ELF-1 (cell line): ENCODE measurements around the gene COA1.
"Not testable (repeated sequence)": the region's sequence is repeated elsewhere in the genome, so short reads cannot be mapped to it uniquely, and the experiment has no call there.

ENCODE experiments used
- DNase-seq: peaks from one replicate; pipeline ENCODE4 v3.0.0-alpha.2; 2016; ENCODE audit warnings: low read depth, low spot score

COA1 gene

GRCh38 chr7:43758029-43758821 lies 28.9 kb upstream of the COA1 start, which contains the start of gene BLVRA:
Gene BLVRA, plus strand, starts transcription at chr7:43758680. Its CDS starts 12,479 bp downstream, at chr7:43771159.
- DNase-seq = peak; percentile 17

- no peak for DNase-seq
Measured at GRCh38 chr7:43757073-43757720, 27.9 kb upstream of the COA1 start.

- no peak for DNase-seq
Measured at GRCh38 chr7:43756368-43757072, 27.2 kb upstream of the COA1 start.

GRCh38 chr7:43754596-43754995 lies 25.3 kb upstream of the COA1 start:
- no peak for DNase-seq

GRCh38 chr7:43753843-43754242 lies 24.5 kb upstream of the COA1 start:
- DNase-seq = no peak

- no peak for DNase-seq
Measured at GRCh38 chr7:43753271-43753810, 24.0 kb upstream of the COA1 start.

GRCh38 chr7:43752411-43752810 lies 23.1 kb upstream of the COA1 start:
- no peak for DNase-seq

- DNase-seq = no peak
Measured at GRCh38 chr7:43750016-43750887, 20.9 kb upstream of the COA1 start.

- DNase-seq = no peak
Measured at GRCh38 chr7:43749383-43749940, 20.1 kb upstream of the COA1 start.

- DNase-seq = no peak
Measured at GRCh38 chr7:43747328-43748105, 18.2 kb upstream of the COA1 start.

GRCh38 chr7:43742692-43743091 lies 13.4 kb upstream of the COA1 start:
- DNase-seq = no peak

GRCh38 chr7:43737467-43738127 lies 8.3 kb upstream of the COA1 start:
- DNase-seq = no peak

GRCh38 chr7:43735802-43736603 lies 6.7 kb upstream of the COA1 start:
- no peak for DNase-seq

GRCh38 chr7:43735403-43735801 lies 6.1 kb upstream of the COA1 start:
- no peak for DNase-seq

- DNase-seq = not testable (repeated sequence)
Measured at GRCh38 chr7:43734575-43735332, 5.4 kb upstream of the COA1 start.

- not testable (repeated sequence) for DNase-seq
Measured at GRCh38 chr7:43731494-43731893, 2.2 kb upstream of the COA1 start.

- no peak for DNase-seq
Measured at GRCh38 chr7:43729924-43730248, 563 bp upstream of the COA1 start.

- DNase-seq = no peak
Measured at GRCh38 chr7:43727494-43727893, 1.8 kb downstream of the COA1 start.
